HCT116 (cell line): ENCODE results near the gene FRMPD1. TPM values are rescaled to one million over a fixed set of nuclear protein-coding genes. Genes with fewer than 3 reads are reported as not detected.

ENCODE experiments used
- ATAC-seq: fragments of 200-7000 bp; cut with Tn5 transposase; 2 replicates; pipeline ENCODE4 v1.9.1; 2020; ENCODE audit warnings: mild to moderate bottlenecking, moderate library complexity
- BruUV-seq: library from RNA; stranded (reverse); fragments of 400-500 nt; replicated peaks from 2 replicates; lab custom pipeline; 2021; lab: Mats Ljungman, UMichigan
- CTCF ChIA-PET: fragments of 300-600 bp; sonication (Branson Sonifier 250); formaldehyde crosslinking; loops from one replicate; lab custom pipeline; 2021; ENCODE audit warnings: antibody characterized with exemption; lab: Charles Lee
- POLR2A ChIA-PET: fragments of 300-600, 350-600 bp; sonication (Branson Sonifier 250); formaldehyde crosslinking; loops from one replicate; lab custom pipeline; 2021; ENCODE audit warnings: antibody characterized with exemption; lab: Charles Lee
- RAD21 ChIA-PET, 2 experiments: fragments of 300-600 bp; sonication (Branson Sonifier 250); formaldehyde crosslinking; loops; one replicate each; lab custom pipeline; 2023; ENCODE audit warnings: low total read pairs in 2 of 2; ENCODE audit not compliant: uncharacterized antibody in 2 of 2, unreplicated experiment in 2 of 2, low non-redundant PET in 1 of 2; lab: Charles Lee
- DNase-seq: peaks from one replicate; pipeline ENCODE4 v3.0.0-alpha.2; 2010; ENCODE audit warnings: low read depth, low spot score
- H2AFZ ChIP-seq: fragments of 200-600 bp; shearing (Covaris generic), sonication (generic); 2 replicates; pipeline ENCODE4 v1.6.1; 2017; ENCODE audit warnings: low read depth, mixed run types, mixed read lengths, antibody characterized with exemption, low read length; ENCODE audit not compliant: poor library complexity, severe bottlenecking
- H3K27ac ChIP-seq: 2 replicates; pipeline ENCODE4 v1.5.1; 2012; ENCODE audit warnings: low read depth, low read length
- H3K27me3 ChIP-seq: fragments of 200-600 bp; sonication (generic); 2 replicates; pipeline ENCODE4 v1.6.1; 2016; ENCODE audit warnings: mixed run types, low read length, mixed read lengths; ENCODE audit not compliant: insufficient read depth
- H3K36me3 ChIP-seq, 2 experiments: fragments of 200-500 bp in 1 of 2; fragments of 200-600 bp in 1 of 2; sonication (Bioruptor generic) in 1 of 2; sonication (generic) in 1 of 2; 2 replicates each; pipeline versions ENCODE4 v1.5.1 to v1.6.1; 2014 to 2016; ENCODE audit warnings: low read length in 2 of 2, inconsistent platforms in 1 of 2, mixed read lengths in 1 of 2, mixed run types in 1 of 2; ENCODE audit not compliant: insufficient read depth in 2 of 2, control insufficient read depth in 1 of 2
- H3K4me1 ChIP-seq, 2 experiments: fragments of 200-600 bp in 1 of 2; sonication (generic) in 1 of 2; 2 replicates each; pipeline versions ENCODE4 v1.5.1 to v1.6.1; 2012 to 2017; ENCODE audit warnings: low read length in 2 of 2, inconsistent platforms in 1 of 2, mild to moderate bottlenecking in 1 of 2, mixed read lengths in 1 of 2, mixed run types in 1 of 2, moderate library complexity in 1 of 2; ENCODE audit not compliant: insufficient read depth in 2 of 2, control insufficient read depth in 1 of 2
- H3K4me2 ChIP-seq: fragments of 200-600 bp; sonication (generic); 2 replicates; pipeline ENCODE4 v1.6.1; 2017; ENCODE audit warnings: mixed run types, low read length, mixed read lengths
- H3K4me3 ChIP-seq, 2 experiments: fragments of 200-600 bp in 1 of 2; sonication (generic) in 1 of 2; replicated peaks in 1 of 2; 2 replicates each; pipeline ENCODE4 v1.5.1; 2011 to 2016; ENCODE audit warnings: low read length in 2 of 2, control low read depth in 1 of 2, low read depth in 1 of 2, mild to moderate bottlenecking in 1 of 2, mixed read lengths in 1 of 2, mixed run types in 1 of 2
- H3K79me2 ChIP-seq: fragments of 200-600 bp; sonication (generic); 2 replicates; pipeline ENCODE4 v1.6.1; 2017; ENCODE audit warnings: mild to moderate bottlenecking, mixed run types, low read length, moderate library complexity, mixed read lengths; ENCODE audit not compliant: insufficient read depth
- H3K9ac ChIP-seq: fragments of 200-600 bp; sonication (generic); 2 replicates; pipeline ENCODE4 v1.6.1; 2016; ENCODE audit warnings: low read length, mixed read lengths
- H3K9me2 ChIP-seq: fragments of 200-600 bp; sonication (generic), shearing (Covaris generic); 2 replicates; pipeline ENCODE4 v1.6.1; 2017; ENCODE audit warnings: mixed run types, mild to moderate bottlenecking, moderate library complexity; ENCODE audit not compliant: insufficient read depth
- H3K9me3 ChIP-seq, 2 experiments: fragments of 200-500 bp in 1 of 2; fragments of 200-600 bp in 1 of 2; sonication (Bioruptor generic) in 1 of 2; sonication (generic) in 1 of 2; 2 replicates each; pipeline ENCODE4 v1.6.1; 2014 to 2017; ENCODE audit warnings: low read length in 2 of 2, mixed read lengths in 2 of 2, inconsistent platforms in 1 of 2, low read depth in 1 of 2, mild to moderate bottlenecking in 1 of 2, mixed run types in 1 of 2, moderate library complexity in 1 of 2; ENCODE audit not compliant: control insufficient read depth in 1 of 2, insufficient read depth in 1 of 2
- H4K20me1 ChIP-seq: fragments of 200-600 bp; sonication (generic), shearing (Covaris generic); 2 replicates; pipeline ENCODE4 v1.6.1; 2017; ENCODE audit warnings: mixed run types, mild to moderate bottlenecking, moderate library complexity; ENCODE audit not compliant: insufficient read depth
- CBX3 ChIP-seq: IDR thresholded peaks from 2 replicates; pipeline ENCODE4 v1.6.1; 2012; ENCODE audit warnings: low read depth
- EZH2phosphoT487 ChIP-seq: fragments of 200-600 bp; IDR thresholded peaks from 2 replicates; pipeline ENCODE4 v1.6.1; 2018; ENCODE audit warnings: antibody characterized with exemption, borderline replicate concordance
- FOSL1 ChIP-seq: IDR thresholded peaks from 2 replicates; pipeline ENCODE4 v1.6.1; 2012; ENCODE audit warnings: low read depth
- JUND ChIP-seq: IDR thresholded peaks from 2 replicates; pipeline ENCODE4 v1.6.1; 2012
- POLR2A ChIP-seq: IDR thresholded peaks from 2 replicates; pipeline ENCODE4 v1.7.0; 2011; ENCODE audit warnings: borderline replicate concordance; ENCODE audit not compliant: insufficient read depth, insufficient read length; ENCODE audit errors: extremely low read depth
- POLR2AphosphoS5 ChIP-seq: IDR thresholded peaks from 2 replicates; pipeline ENCODE4 v1.6.1; 2011; ENCODE audit warnings: mild to moderate bottlenecking, low read depth, low read length, moderate library complexity
- RAD21 ChIP-seq: IDR thresholded peaks from 2 replicates; pipeline ENCODE4 v1.6.1; 2012; ENCODE audit warnings: low read depth, mild to moderate bottlenecking
- SP1 ChIP-seq: IDR thresholded peaks from 2 replicates; pipeline ENCODE4 v1.6.1; 2012; ENCODE audit warnings: low read depth
- YY1 ChIP-seq: IDR thresholded peaks from 2 replicates; pipeline ENCODE4 v1.6.1; 2011; ENCODE audit warnings: low read length, low read depth, moderate library complexity, mild to moderate bottlenecking; ENCODE audit not compliant: insufficient replicate concordance; ENCODE audit errors: extremely low read depth
- ZFX ChIP-seq: fragments of 450-650 bp; IDR thresholded peaks from 2 replicates; pipeline ENCODE4 v1.6.1; 2017
- ZNF274 ChIP-seq: fragments of 200-500 bp; sonication (Bioruptor generic); IDR thresholded peaks from 2 replicates; pipeline ENCODE4 v1.6.1; 2014; ENCODE audit warnings: mild to moderate bottlenecking, low read depth, low read length, inconsistent platforms
- intact Hi-C: fragments of 100-400 bp; cut with micrococcal nuclease; formaldehyde crosslinking; loops from 2 replicates; pipeline ENCODE4 v1.10.0; 2022
- total RNA-seq: library from RNA; stranded (reverse); gene quantifications from one replicate; pipeline ENCODE4 v1.2.1, GENCODE V29; 2021; ENCODE audit not compliant: unreplicated experiment
- TF ChIP-seq, protein P1 (sequence below): IDR thresholded peaks from 2 replicates; pipeline ENCODE4 v1.6.1; 2012; ENCODE audit warnings: low read depth
- TF ChIP-seq, protein P2 (sequence below): IDR thresholded peaks from 2 replicates; pipeline ENCODE4 v1.6.1; 2012

Gene FRMPD1
- total RNA-seq, 1 experiment from 2014 or later, result 0.52 TPM

DNA sequence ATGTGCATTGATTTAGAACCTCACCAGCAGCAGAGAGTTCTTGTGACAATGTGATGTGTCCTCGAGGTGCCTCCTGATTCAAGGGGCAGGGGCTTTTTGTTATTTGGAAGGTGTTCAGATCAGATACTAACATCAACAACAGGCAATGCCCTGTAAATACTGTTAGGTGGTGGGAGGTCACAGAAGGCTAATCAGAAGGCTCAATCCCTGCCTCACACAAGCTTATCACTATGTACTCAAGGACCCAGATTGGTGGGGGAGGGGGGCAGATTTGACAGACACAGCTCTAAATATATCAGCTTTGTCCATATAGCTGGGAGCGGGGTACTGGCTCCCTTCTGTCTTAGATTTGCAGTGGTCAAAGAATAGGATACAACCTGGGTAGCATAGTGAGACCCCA lies 2.6 kb downstream of the FRMPD1 start:
- Histone ChIP-seq H3K9ac (no peak overlapping the region), H3K9me2 (no peaks in the 10 kb centered on the region), H3K79me2 (no peaks in the 10 kb centered on the region), H4K20me1 (no peaks in the 10 kb centered on the region), H2AFZ (no peak overlapping the region), H3K4me2 (no peak overlapping the region), H3K27ac (no peak overlapping the region), H3K36me3 (no peaks in the 10 kb centered on the region), H3K4me3 (no peak overlapping the region), H3K27me3 (peaks cover 34% of the 10 kb centered on the region), H3K9me3 (no peaks in the 10 kb centered on the region), H3K4me1 (peaks cover 0 to 10% of the 10 kb centered on the region in 2 experiments; a peak in 2 of 4 replicates)
- DNase-seq (no peak), ATAC-seq (no peak)
- TF ChIP-seq FOSL1 (no peak), EZH2phosphoT487 (no peak), RAD21 (no peak), POLR2A (no peak), ZFX (no peak), ZNF274 (no peak), POLR2AphosphoS5 (no peak), CBX3 (no peak), SP1 (no peak), YY1 (no peak), JUND (no peak)
- TF ChIP-seq, protein P1, sequence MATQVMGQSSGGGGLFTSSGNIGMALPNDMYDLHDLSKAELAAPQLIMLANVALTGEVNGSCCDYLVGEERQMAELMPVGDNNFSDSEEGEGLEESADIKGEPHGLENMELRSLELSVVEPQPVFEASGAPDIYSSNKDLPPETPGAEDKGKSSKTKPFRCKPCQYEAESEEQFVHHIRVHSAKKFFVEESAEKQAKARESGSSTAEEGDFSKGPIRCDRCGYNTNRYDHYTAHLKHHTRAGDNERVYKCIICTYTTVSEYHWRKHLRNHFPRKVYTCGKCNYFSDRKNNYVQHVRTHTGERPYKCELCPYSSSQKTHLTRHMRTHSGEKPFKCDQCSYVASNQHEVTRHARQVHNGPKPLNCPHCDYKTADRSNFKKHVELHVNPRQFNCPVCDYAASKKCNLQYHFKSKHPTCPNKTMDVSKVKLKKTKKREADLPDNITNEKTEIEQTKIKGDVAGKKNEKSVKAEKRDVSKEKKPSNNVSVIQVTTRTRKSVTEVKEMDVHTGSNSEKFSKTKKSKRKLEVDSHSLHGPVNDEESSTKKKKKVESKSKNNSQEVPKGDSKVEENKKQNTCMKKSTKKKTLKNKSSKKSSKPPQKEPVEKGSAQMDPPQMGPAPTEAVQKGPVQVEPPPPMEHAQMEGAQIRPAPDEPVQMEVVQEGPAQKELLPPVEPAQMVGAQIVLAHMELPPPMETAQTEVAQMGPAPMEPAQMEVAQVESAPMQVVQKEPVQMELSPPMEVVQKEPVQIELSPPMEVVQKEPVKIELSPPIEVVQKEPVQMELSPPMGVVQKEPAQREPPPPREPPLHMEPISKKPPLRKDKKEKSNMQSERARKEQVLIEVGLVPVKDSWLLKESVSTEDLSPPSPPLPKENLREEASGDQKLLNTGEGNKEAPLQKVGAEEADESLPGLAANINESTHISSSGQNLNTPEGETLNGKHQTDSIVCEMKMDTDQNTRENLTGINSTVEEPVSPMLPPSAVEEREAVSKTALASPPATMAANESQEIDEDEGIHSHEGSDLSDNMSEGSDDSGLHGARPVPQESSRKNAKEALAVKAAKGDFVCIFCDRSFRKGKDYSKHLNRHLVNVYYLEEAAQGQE, result no peak
- TF ChIP-seq, protein P2, sequence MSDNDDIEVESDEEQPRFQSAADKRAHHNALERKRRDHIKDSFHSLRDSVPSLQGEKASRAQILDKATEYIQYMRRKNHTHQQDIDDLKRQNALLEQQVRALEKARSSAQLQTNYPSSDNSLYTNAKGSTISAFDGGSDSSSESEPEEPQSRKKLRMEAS, result no peak
- intact Hi-C loops, result no loop called here
- RAD21 ChIA-PET, result no interaction called here
- CTCF ChIA-PET, result no interaction called here
- no TSS peak for BruUV-seq
- POLR2A ChIA-PET, result no interaction called here
